K562 (cell line): ENCODE results near the gene GPR68. TPM values are rescaled to one million over a fixed set of nuclear protein-coding genes. Genes with fewer than 3 reads are reported as not detected.

Source experiments
- BRF1 ChIP-seq: IDR thresholded peaks from 3 replicates; pipeline ENCODE4 v1.6.1; 2011; ENCODE audit warnings: borderline replicate concordance, mild to moderate bottlenecking; ENCODE audit not compliant: insufficient read length; ENCODE audit errors: extremely low read depth
- ELF1 ChIP-seq: fragments of 200-800 bp; sonication (Bioruptor generic); IDR thresholded peaks from 2 replicates; pipeline ENCODE4 v1.6.1; 2016; ENCODE audit warnings: missing genetic modification characterization, missing compliant biosample characterization
- FOXJ2 ChIP-seq: fragments of 200-800 bp; sonication (Bioruptor generic); IDR thresholded peaks from 2 replicates; pipeline ENCODE4 v1.6.1; 2016; ENCODE audit warnings: missing genetic modification characterization, missing compliant biosample characterization
- L3MBTL2 ChIP-seq: fragments of 450-650 bp; IDR thresholded peaks from 2 replicates; pipeline ENCODE4 v1.6.1; 2016; ENCODE audit warnings: mild to moderate bottlenecking, moderate library complexity
- RCOR1 ChIP-seq, 2 experiments: IDR thresholded peaks; 2 replicates each; pipeline ENCODE4 v1.6.1; 2012; ENCODE audit warnings: low read depth in 2 of 2, low read length in 2 of 2, borderline replicate concordance in 1 of 2, improper control_type of control experiment in 1 of 2
- SPI1 ChIP-seq: IDR thresholded peaks from 2 replicates; pipeline ENCODE4 v1.6.1; 2011; ENCODE audit warnings: low read depth, low read length, control low read depth, borderline replicate concordance
- TBL1XR1 ChIP-seq, 2 experiments: IDR thresholded peaks; 2 replicates each; pipeline ENCODE4 v1.6.1; 2012; ENCODE audit warnings: improper control_type of control experiment in 2 of 2, low read length in 2 of 2, mild to moderate bottlenecking in 1 of 2
- THRAP3 ChIP-seq: fragments of 450-650 bp; IDR thresholded peaks from 2 replicates; pipeline ENCODE4 v1.6.1; 2016; ENCODE audit warnings: mild to moderate bottlenecking, inconsistent platforms, borderline replicate concordance
- XRCC5 ChIP-seq: fragments of 200-400 bp; formaldehyde crosslinking; IDR thresholded peaks from 2 replicates; pipeline ENCODE4 v1.6.1; 2017; ENCODE audit warnings: low read depth, mild to moderate bottlenecking, low read length
- ZNF143 ChIP-seq: sonication (generic); formaldehyde crosslinking; IDR thresholded peaks from 2 replicates; pipeline ENCODE4 v1.9.0; 2022; ENCODE audit warnings: mild to moderate bottlenecking, missing genetic modification reagents
- ZSCAN32 ChIP-seq: fragments of 450-650 bp; formaldehyde crosslinking; IDR thresholded peaks from 2 replicates; pipeline ENCODE4 v1.4.0; 2020; ENCODE audit warnings: mild to moderate bottlenecking, moderate library complexity
- polyA plus RNA-seq, 8 experiments: library from polyadenylated mRNA; depleted of rRNA in 4 of 8; stranded (reverse) in 5 of 8; unstranded in 3 of 8; fragments of >200 nt; fragmentation: Nextera tagmentation in 2 of 8; fragmentation: Illumina TruSeq in 1 of 8; extraction: Ambion mirVana in 2 of 8; extraction: Trizol in 1 of 8; gene quantifications; 2 replicates each; pipeline versions ENCODE4 v1.2.1 to v1.2.3, GENCODE V29; 2011 to 2014; ENCODE audit warnings: inconsistent platforms in 1 of 8, missing spikeins in 1 of 8
- total RNA-seq, 7 experiments: library from RNA; depleted of rRNA in 6 of 7; stranded (reverse); fragments of >200 nt in 6 of 7; fragmentation: Illumina TruSeq in 2 of 7; extraction: Trizol in 2 of 7; gene quantifications; 2 replicates each; pipeline versions ENCODE4 v1.2.1 to v1.2.3, GENCODE V29; 2011 to 2021; ENCODE audit warnings: low replicate concordance in 1 of 7
- TF ChIP-seq, protein P1 (sequence below): fragments of 150-350 bp; conservative IDR thresholded peaks from 2 replicates; pipeline ENCODE4 v1.6.1; 2014; ENCODE audit warnings: low read length
- TF ChIP-seq, protein P2 (sequence below): sonication (generic); formaldehyde crosslinking; IDR thresholded peaks from 2 replicates; pipeline ENCODE4 v1.8.1; 2023; ENCODE audit warnings: missing genetic modification reagents, mild to moderate bottlenecking, borderline replicate concordance
- TF ChIP-seq, protein P3 (sequence below): fragments of 450-650 bp; IDR thresholded peaks from 2 replicates; pipeline ENCODE4 v1.6.1; 2016; ENCODE audit warnings: antibody characterized with exemption
- TF ChIP-seq, protein P4 (sequence below): sonication (generic); formaldehyde crosslinking; IDR thresholded peaks from 2 replicates; pipeline ENCODE4 v1.8.0; 2022; ENCODE audit warnings: mild to moderate bottlenecking, missing genetic modification reagents

The GPR68 gene
- total and polyA plus RNA-seq, 9 of the 15 experiments (the other 6 are each of a cell fraction or from before 2014, with no cell fraction given) = 0.41 to 9.4 (median 3.7) TPM

DNA sequence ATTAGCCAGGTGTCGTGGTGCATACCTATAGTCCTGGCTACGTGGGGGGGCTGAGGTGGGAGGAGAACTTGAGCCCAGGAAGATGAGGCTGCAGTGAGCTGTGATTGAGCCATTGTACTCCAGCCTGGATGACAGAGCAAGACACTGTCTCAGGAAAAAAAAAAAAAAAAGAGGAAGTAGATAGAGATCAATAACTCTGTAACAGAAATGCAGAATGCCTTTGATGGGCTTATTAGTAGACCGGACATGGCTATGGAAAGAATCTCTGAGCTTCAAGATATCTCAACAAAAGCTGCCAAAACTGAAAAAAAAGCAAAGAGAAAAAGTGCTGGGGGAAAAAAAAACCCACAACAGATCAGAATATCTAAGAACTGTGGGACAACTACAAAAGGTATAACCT lies 37.5 kb downstream of the GPR68 start (continued):
- TF ChIP-seq, protein P1, sequence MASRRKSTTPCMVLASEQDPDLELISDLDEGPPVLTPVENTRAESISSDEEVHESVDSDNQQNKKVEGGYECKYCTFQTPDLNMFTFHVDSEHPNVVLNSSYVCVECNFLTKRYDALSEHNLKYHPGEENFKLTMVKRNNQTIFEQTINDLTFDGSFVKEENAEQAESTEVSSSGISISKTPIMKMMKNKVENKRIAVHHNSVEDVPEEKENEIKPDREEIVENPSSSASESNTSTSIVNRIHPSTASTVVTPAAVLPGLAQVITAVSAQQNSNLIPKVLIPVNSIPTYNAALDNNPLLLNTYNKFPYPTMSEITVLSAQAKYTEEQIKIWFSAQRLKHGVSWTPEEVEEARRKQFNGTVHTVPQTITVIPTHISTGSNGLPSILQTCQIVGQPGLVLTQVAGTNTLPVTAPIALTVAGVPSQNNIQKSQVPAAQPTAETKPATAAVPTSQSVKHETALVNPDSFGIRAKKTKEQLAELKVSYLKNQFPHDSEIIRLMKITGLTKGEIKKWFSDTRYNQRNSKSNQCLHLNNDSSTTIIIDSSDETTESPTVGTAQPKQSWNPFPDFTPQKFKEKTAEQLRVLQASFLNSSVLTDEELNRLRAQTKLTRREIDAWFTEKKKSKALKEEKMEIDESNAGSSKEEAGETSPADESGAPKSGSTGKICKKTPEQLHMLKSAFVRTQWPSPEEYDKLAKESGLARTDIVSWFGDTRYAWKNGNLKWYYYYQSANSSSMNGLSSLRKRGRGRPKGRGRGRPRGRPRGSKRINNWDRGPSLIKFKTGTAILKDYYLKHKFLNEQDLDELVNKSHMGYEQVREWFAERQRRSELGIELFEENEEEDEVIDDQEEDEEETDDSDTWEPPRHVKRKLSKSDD = no peak
- TF ChIP-seq XRCC5 (no peak), ZNF143 (CRISPR knock-in tag) (no peak), BRF1 (no peak), RCOR1 (IDR thresholded peaks at IDR 0.05; ENCODE audit: borderline replicate concordance in 1 of 2, low read depth in 2 of 2, low read length in 2 of 2) (peak; percentile 21 to 80; a peak in 2 of 4 replicates), L3MBTL2 (no peak), TBL1XR1 (IDR thresholded peaks at IDR 0.05; ENCODE audit: low read length in 2 of 2) (0 out of 4 replicates have a peak, but pooled peaks of 1 of the 2 experiments have one; percentile 6), THRAP3 (no peak), ZSCAN32 (CRISPR knock-in tag) (no peak), SPI1 (peak; percentile 55; the same call in 1 of the 2 replicates), ELF1 (no peak), FOXJ2 (tag) (no peak)
- TF ChIP-seq, protein P2, sequence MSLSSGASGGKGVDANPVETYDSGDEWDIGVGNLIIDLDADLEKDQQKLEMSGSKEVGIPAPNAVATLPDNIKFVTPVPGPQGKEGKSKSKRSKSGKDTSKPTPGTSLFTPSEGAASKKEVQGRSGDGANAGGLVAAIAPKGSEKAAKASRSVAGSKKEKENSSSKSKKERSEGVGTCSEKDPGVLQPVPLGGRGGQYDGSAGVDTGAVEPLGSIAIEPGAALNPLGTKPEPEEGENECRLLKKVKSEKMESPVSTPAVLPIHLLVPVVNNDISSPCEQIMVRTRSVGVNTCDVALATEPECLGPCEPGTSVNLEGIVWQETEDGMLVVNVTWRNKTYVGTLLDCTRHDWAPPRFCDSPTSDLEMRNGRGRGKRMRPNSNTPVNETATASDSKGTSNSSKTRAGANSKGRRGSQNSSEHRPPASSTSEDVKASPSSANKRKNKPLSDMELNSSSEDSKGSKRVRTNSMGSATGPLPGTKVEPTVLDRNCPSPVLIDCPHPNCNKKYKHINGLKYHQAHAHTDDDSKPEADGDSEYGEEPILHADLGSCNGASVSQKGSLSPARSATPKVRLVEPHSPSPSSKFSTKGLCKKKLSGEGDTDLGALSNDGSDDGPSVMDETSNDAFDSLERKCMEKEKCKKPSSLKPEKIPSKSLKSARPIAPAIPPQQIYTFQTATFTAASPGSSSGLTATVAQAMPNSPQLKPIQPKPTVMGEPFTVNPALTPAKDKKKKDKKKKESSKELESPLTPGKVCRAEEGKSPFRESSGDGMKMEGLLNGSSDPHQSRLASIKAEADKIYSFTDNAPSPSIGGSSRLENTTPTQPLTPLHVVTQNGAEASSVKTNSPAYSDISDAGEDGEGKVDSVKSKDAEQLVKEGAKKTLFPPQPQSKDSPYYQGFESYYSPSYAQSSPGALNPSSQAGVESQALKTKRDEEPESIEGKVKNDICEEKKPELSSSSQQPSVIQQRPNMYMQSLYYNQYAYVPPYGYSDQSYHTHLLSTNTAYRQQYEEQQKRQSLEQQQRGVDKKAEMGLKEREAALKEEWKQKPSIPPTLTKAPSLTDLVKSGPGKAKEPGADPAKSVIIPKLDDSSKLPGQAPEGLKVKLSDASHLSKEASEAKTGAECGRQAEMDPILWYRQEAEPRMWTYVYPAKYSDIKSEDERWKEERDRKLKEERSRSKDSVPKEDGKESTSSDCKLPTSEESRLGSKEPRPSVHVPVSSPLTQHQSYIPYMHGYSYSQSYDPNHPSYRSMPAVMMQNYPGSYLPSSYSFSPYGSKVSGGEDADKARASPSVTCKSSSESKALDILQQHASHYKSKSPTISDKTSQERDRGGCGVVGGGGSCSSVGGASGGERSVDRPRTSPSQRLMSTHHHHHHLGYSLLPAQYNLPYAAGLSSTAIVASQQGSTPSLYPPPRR (CRISPR knock-in tag) = no peak
- TF ChIP-seq, protein P3, sequence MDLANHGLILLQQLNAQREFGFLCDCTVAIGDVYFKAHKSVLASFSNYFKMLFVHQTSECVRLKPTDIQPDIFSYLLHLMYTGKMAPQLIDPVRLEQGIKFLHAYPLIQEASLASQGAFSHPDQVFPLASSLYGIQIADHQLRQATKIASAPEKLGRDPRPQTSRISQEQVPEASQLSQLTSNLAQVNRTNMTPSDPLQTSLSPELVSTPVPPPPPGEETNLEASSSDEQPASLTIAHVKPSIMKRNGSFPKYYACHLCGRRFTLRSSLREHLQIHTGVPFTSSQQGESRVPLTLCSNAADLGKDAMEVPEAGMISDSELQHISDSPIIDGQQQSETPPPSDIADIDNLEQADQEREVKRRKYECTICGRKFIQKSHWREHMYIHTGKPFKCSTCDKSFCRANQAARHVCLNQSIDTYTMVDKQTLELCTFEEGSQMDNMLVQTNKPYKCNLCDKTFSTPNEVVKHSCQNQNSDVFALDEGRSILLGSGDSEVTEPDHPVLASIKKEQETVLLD = no peak; the same call in 1 of the 2 replicates
- TF ChIP-seq, protein P4, sequence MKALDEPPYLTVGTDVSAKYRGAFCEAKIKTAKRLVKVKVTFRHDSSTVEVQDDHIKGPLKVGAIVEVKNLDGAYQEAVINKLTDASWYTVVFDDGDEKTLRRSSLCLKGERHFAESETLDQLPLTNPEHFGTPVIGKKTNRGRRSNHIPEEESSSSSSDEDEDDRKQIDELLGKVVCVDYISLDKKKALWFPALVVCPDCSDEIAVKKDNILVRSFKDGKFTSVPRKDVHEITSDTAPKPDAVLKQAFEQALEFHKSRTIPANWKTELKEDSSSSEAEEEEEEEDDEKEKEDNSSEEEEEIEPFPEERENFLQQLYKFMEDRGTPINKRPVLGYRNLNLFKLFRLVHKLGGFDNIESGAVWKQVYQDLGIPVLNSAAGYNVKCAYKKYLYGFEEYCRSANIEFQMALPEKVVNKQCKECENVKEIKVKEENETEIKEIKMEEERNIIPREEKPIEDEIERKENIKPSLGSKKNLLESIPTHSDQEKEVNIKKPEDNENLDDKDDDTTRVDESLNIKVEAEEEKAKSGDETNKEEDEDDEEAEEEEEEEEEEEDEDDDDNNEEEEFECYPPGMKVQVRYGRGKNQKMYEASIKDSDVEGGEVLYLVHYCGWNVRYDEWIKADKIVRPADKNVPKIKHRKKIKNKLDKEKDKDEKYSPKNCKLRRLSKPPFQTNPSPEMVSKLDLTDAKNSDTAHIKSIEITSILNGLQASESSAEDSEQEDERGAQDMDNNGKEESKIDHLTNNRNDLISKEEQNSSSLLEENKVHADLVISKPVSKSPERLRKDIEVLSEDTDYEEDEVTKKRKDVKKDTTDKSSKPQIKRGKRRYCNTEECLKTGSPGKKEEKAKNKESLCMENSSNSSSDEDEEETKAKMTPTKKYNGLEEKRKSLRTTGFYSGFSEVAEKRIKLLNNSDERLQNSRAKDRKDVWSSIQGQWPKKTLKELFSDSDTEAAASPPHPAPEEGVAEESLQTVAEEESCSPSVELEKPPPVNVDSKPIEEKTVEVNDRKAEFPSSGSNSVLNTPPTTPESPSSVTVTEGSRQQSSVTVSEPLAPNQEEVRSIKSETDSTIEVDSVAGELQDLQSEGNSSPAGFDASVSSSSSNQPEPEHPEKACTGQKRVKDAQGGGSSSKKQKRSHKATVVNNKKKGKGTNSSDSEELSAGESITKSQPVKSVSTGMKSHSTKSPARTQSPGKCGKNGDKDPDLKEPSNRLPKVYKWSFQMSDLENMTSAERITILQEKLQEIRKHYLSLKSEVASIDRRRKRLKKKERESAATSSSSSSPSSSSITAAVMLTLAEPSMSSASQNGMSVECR (CRISPR knock-in tag) = no peak
